Amygdala (tissue), 56 donors: ENCODE results near the gene MFAP4.
"Not testable (repeated sequence)": the region's sequence is repeated elsewhere in the genome, so short reads cannot be mapped to it uniquely, and the experiment has no call there.

ENCODE experiments used
- DNase-seq, 56 donors: peaks; one replicate each; lab custom pipeline; 2025; lab: John Stamatoyannopoulos, UW

MFAP4 gene

DNA sequence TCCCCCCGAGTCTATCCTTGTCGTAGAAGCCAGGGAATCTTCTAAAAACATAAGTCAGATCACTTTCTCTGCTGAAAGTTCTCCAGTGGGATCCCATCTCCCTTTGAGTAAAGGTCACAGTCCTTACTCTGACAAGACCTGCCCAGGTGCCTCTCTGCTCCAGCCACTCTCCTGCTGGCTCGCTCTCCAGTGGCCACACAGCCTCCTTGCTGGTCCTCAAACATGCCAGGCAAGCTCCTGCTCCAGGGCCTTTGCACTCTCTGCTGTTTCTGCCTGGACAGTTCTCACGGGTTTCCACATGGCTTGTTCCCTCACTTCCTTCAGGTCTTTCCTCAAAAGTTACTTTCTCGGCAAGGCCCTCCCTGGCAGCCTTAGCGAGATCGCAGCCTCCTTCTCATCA lies 27.8 kb downstream of the MFAP4 start:
- no peak for DNase-seq

DNA sequence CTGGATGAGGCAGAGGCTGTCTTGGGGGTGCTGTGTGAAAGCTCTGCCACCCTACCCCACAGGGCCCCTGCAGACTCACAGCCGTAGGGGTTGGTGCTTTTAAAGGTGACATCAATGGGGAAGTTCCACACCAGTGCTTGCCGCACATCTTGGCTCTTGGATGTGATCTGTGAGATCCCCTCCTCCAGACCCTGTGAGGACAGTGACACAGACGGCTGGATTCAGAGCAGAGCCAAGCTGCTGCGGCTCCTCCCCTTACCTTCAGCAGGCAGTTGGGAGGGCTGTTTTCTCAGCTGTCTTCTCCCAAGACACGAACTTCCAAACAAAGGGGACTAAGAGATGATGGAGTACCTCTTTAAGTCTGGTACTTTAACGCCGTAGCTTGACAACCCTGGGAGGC lies 29.2 kb downstream of the MFAP4 start:
- no peak for DNase-seq

DNA sequence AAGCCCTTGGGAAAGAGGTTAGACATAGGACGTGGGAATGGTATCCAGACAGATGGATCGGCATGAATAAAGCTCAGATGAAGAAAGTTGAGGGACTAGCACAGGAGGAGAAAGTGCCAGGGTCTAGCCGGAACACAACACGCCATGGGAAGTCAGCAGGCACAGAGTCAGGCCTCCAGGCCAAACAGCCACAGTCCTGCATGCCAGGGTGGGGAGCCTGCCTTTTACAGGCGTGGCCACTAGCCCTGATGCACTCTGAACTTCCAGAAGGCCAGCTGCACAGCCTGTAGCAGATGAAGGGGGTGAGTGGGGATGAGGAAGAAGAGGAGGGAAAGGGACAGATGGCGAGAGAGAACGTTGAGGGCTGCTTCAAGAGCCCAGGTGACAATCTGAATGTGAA lies 29.6 kb downstream of the MFAP4 start:
- no peak for DNase-seq

DNA sequence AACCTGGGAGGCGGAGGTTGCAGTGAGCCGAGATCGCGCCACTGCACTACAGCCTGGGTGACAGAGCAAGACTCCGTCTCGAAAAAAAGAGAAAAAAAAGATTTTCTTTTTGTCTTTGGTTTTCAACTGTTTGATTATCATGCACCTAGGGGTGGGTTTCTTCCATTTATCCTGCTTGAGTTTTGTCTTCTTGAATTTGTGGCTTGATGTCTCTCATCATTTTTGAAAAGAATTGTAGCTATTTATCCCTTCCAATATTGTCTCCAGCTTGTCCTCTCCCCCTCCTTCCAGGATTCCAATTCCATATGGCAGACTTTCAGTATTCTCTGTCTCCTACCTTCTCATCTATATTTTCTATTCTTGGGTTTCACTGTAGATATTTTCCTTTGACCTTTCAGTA lies 32.2 kb downstream of the MFAP4 start:
- DNase-seq = no peak

DNA sequence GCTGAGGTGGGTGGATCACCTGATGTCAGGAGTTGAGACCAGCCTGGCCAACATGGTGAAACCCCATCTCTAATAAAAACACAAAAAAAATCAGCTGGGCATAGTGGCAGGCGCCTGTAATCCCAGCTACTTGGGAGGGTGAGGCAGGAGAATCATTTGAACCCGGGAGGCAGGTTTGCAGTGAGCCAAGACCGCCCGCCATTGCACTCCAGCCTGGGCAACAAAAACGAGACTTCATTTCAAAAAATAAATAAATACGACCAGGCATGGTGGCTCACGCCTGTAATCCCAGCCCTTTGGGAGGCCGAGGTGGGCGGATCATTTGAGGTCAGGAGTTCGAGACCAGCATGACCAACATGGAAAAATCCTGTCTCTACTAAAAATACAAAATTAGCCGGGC lies 33.6 kb downstream of the MFAP4 start:
- not testable (repeated sequence) for DNase-seq

DNA sequence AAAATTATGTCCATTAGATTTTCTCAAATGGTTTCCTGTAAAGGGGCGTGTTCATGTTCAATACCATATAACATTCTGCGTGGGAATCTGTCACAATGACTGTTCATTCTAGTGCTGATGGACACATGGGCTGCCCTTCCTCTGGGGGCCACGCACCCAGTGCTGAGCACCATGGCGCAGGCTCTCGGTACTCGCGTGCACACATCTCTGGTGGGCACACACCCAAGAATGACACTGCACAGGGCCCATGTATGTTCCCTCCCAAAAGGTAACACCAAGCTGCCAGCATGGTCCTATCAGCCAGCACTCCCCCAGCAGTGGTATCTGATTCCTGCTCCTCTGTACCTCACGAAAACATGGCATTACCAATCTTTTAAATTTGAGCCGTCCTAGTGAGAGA lies 38.2 kb downstream of the MFAP4 start:
- DNase-seq = no peak

DNA sequence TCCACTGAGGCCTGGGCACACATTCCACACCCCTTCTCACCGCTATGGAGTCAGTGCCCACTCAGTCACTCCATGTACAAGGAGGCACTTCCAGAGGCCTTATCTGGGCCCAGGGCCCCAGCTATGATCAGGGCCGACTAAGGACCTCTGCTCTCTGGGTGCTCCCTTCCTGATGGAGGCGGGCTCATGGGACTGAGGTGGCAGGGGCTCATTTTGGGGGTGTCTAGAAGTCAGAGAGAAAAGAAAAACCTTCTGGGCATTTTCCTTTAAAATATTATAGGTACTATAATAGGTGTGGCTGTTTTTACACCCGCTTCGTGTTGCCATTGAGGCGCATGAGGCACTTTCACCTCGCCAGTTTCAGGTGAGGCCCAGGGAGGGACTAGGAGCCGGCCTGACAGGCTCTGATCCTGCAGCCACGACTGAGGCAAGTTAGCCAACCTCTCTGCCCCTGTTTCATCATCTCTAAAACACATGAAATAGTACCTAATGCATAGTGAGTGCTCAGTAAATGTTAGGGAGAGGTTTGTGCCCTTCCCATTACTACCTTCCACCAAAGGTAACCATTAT lies 38.8 kb downstream of the MFAP4 start:
- no peak for DNase-seq

DNA sequence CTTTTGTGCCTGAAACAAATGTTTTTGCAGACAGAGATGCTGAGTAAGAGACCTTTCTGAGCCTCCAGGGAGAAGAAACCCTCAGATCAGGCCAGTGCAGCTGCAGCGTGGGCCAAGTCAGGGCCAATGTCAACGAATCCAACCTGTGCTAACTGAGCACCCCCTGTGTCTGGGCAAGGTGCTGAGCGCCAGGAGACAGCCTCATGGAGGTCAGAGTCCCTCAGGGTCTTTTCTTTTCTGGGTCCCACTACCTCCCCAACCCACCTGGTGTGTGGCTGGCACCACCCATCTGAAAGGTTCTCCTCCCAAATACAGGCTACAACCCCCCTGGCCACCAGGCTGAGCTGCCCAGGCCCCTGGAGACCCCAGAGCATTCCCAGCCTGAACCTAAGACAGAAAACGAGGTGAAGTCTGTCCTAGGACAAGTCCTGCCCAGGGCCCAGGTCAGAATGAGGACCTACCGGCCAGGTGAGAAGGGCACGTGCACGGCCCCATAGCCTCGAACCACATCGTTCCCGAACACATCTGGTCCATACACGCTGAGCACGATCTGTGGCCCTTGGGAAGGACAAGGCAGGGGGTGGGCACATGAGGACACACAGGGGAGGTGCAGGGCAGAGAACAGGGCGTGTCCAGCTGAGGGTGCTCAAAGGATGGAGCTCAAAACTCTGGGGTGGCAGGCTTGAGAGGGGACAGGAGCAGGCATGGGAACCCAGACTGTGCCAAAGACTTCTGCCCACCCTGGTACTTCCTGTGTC lies 39.5 kb downstream of the MFAP4 start:
- no peak for DNase-seq

DNA sequence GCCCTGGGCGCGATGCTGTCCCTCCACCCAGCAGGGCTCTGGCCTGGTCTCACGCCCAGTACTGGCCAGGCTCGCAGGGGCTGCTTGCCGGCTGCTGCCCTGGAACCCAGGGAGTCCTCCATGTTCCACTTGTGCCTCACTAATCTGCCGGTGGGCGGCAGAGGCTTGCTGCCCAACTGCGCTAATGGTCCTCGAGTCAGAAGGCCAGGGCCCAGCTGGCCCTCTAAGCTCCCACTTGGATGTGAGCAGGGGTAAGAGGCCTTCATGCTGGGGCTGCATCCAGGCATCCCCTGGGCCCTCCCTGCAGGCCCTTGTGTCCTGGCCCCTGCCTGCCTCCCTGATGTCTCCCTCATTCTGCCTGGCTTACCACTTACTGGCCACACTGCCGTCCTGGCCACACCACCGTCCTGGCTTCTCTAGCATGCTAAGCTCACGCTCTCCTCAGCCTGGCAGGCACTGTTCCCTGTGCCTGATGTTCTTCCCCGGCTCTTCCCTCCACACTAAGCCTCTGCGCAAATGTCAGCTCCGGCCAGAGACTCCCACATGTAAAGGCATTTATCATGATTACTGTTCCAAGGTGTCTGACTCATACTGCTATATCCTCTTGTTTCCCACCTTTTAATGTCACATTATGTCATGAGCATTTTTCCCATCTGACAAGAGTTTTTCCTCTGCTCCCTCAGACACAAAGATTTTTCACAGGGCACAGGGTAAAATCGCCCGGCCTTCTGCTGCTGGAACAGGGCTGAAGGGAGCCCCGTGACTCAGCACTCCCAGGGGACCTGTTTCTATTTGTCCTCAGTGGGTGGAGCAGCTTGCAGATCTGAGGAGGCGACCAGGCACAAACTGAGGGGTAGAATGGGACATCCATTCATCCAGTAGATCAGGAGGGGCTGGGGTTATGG lies 40.4 kb downstream of the MFAP4 start:
- DNase-seq = peak in 2 of 56 donors; percentile 57 to 67

DNA sequence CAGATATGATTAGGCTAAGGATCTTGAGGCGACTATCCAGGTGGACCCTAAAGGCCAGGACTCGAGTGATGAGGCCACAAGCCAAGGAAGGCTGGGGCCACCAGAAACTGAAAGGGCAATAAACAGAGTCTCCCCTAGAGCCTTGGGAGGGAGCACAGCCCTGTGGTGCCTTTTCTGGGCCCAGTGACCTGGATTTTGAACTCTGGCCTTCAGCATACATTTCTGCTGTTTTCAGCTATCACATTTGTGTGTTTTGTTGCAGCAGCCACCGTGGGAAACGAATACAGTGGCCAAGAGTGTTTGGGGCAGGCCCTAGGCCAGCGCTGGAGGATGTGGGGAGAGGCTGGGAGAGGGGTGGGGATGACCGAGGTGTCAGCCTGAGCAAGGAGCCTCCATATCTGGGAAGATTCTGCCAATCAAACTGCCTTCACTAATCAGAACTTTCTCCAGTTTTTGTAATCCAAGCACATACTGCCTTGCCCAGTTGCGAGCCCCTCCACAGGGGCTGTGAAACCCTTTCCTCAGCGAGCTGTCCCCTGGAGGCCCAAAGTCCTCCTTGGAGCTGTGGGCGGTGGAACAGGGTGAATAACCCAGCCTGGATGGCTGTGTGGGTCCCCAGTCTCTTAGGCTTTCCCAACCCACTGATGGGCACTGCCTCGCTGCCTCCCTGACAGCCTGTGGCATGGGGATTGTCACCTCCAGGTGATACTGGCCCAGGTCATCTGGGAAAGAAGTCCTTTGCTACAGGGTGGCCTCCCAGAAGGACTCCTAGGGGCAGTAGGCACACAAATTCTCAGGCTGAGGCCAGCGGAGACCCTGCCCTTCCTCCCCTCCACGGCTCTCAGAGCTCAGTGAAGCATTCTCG lies 41.3 kb downstream of the MFAP4 start:
- no peak for DNase-seq

DNA sequence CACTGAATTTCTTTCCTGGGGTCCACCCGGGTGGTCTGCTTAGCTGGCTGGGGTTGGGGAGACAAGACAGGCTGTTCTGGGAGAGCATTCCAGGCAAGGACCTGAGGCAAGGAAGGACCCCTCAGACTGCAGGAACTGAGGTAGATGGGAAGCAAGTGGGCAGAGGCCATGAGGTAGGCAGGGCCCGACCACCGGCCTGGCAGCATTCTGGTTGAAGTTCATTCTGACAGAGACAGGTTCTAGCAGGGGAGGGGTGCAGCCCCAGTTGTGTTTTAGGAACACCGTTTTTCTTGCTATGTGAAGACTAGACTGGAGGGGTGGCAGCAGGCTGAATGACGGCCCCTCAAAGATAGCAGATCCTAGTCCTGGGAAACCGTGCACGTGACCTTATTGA lies 41.9 kb downstream of the MFAP4 start:
- no peak for DNase-seq

DNA sequence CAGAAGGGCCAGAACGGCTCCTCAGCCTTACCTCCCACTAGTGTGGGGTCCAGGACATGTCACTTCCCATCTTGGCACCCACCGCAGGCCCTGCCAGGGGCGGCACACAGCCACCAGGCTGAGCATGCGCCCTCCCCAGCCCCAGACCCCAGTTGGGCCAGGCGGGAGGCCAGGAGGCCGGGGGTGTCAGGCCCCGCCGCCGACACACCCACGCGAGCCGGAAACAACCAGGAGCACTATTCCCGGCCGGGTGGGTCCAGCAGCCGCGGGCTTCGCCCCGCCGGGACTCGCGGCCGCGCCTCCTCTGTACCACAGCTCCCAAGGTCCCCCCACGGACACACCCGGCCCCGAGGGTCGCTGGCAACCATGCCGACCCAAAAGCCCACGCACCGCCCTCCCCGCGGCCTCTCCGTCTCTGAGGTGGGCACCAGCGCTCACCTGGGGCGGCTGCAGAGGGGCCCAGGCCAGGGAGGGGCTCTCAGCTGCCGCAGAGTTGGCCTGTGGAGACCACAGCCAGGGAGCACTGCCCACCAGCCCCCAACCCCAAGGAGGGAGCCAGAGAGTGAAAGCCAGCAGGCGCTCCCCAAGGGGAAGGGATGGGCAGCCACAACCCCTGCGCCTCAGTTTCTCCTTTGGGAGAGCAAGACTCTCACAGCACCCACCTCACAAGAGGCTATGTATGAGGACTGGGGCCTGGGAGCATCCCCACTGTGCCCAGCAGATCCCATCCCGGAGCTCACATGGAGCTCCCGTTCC lies 42.5 kb downstream of the MFAP4 start:
- DNase-seq = no peak

DNA sequence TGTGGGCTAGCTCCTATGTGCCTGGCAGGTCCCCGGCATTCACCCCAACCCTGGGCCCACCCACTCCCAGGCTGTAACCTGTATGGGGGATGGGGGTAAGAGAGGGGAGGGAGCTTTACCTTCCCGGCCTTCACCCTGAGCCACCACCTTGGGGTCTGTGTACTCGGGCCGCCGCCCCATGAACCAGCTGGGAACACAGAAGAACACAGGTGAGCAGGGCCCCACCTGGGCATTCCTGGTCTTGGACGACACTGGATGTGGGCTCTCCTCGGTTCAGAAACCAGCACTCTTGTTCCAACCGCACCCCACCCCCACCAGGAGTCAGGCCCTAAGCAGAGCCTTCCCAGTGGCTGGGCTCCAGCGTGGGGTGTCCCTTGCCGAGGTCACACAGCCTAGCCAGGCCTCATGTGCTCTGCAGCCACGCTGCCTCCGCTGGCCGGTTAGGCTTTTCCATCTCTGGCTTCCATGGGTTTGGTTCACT lies 43.3 kb downstream of the MFAP4 start:
- no peak for DNase-seq

DNA sequence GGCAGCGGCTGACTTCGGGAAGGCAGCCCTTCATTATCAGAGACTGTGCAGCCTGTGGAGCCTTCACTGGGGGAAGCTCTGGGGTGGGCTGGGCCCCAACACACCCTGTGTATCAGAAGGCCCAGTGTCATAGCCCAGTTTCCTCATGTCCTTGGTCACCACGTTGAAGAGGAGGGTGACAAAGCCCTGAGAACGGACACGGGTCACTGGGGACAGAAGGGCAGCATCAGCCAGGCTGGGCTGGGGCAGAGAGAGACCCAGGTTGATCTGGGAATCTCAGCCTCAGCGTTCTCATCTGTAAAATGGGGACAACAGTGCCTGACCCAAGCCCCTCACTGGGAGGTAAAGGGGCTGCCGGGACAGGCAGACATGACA lies 43.7 kb downstream of the MFAP4 start:
- DNase-seq = no peak

DNA sequence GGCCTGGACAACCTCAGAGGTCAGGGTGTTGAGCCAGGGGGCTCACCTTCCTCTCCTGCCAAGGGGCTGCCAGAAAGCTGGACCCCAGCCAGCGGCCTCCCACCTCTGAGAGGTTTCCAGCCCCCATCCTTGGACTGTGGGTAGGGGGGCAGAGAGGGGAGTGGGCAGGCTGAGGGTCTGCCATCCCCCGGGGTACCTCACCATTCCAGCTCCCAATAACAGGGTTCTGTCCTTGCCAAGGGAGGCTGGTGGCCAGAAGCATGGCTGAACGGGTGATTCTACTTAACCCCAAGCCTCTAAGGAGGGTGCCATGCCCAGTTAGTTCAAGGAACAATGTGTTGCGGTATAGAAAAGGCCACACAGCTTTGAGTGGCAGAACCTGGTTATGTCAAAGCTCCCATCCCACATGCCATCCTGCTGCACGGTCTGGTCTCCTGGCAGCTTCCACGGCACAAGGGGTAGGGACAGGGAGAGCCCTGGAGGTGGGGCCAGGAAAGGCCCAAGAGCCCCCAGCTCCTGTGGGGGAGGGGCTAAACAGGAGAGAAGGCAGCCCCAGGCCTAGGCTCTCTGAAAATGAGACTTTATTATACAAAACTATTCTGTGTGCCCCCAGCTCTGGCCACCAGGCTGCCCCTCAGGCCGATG lies 44.3 kb downstream of the MFAP4 start:
- peak in 1 of 56 donors; percentile 67 for DNase-seq

DNA sequence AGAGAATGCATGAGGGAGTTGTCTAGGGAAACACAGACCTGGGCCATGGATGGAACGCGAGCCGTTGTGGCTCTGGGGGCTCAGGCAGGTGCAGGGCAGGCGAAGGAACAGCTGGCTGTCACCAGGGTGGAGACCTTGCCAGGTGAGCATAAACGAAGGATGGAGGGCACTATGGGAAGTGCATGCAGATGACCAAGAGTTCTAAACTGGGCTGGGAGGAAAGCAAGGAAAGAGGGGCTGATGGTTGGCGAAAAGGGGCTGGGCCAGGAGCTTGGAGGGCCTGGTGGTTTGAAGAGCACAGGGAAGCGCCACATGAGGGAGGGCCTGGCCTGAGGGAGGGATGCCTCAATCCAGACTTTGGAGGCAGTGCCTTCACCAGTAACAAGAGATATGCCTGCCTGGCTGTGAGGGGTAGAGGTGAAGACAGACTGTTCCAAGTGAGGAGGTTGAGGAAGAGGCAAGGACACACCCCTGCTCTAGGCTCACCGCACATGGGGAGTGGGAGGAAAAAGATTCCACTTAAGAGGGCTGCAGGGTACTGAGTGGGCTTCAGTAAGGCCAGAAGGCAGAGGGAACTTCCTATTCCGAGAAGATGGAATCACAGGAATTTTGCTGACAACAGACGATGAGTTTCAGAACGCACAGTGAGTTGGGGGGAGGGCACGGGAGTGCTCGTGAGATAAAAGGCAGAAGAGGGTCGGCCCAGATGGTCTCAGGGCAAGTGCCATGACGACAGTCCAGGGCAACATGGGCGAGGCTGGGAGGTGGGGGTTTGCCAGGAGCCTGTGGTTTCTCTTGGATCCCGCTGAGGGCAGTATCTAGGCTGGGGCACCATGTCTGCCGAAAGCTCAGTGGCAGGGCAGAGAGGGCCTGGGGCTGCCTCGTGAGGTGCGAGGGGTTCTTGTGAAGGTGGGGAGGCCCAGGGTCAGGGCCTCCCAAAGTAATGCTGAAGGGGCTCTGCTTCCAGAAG lies 45.1 kb downstream of the MFAP4 start:
- no peak for DNase-seq

DNA sequence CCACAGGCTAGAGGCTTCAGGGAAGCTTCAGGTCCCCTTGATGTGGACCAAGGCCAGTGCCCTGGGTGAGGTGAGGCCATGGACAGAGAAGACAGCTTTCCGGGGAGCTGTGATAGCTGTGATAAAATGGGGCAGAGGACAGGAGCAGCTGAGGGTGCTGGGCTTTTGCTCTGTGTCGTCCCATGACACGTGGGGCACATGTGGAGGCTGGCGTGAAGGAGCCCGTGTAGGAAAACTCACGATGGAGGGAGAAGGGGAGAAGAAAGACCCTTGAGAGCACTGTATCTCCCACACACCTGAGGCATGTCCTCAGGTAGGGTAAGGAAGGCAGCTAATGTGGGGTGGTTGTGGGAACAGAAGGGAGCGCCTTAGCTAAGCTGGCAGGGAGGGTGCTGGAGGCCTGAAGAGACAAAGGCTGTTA lies 45.8 kb downstream of the MFAP4 start:
- no peak for DNase-seq

DNA sequence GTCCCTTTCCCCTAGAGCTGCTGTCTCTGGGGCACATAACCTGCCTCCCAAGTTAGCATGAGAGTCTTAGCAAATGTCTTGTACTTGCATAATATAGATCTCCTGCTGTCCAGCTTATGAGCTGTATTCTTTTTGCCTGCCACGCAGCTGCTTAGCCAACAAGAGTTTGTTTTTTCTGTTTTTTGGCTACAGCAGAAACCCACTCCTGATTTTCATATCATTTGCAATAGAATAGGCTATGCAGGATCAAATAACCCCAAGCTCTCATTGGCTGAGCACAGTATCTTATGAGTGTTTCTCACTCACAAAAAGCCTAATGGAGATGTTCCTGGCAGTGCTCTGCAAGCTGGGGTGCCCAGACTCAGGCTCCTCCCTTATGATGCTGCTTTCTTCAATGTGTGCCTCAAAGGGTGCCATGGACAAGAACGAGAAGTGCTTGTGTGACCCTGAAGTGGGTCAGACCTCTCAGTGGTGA lies 47.6 kb downstream of the MFAP4 start:
- DNase-seq = no peak
